ENCODE data around the gene PDE8B. TPM values are rescaled to one million over a fixed set of nuclear protein-coding genes. Genes with fewer than 3 reads are reported as not detected.

PDE8B gene
- polyA plus RNA-seq, 1 of the 3 experiments (the other 2 are of a cell fraction) = not detected

DNA sequence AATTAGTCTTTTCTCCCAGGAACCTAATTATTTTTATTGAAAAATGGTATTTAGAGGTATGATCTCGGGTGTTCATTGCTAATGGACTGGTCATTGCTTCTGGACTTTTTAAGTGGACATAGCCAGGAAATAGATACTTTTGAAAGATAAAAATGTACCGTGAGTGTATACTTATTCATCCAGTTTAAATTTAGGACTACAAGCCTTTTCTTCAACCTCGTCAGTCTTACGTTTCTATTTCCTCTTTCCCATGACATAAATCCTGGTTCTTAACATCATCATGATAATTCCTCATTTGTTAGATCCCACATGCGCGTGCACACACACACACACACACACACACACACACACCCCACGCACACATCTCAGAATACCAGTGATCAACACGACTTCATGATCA, 15.1 kb downstream of the PDE8B start:
- no peak overlapping the region for H3K4me3 ChIP-seq (ENCODE audit: low read depth in 2 of 2, low read length in 1 of 2)
- no peak overlapping the region for H3K4me2 ChIP-seq
- H2AFZ ChIP-seq (ENCODE audit: low read depth) = no peak overlapping the region
- ChIA-PET CTCF (no interaction called here), POLR2A (no interaction called here)
- no peaks in the 10 kb centered on the region for H3K9me3 ChIP-seq
- DNase-seq = no peak
- H3K36me3 ChIP-seq (replicated peaks in 1 of 2; ENCODE audit: control insufficient read depth in 1 of 2, insufficient read depth in 2 of 2, low read length in 1 of 2) = no peaks in the 10 kb centered on the region
- H4K20me1 ChIP-seq (ENCODE audit: insufficient read depth) = no peaks in the 10 kb centered on the region
- WGBS (ENCODE audit: low lambda C conversion rate) = 58% methylated on average over 8 of the region's 8 CpGs
- no peaks in the 10 kb centered on the region for H3K4me1 ChIP-seq (ENCODE audit: control insufficient read depth in 1 of 2, insufficient read depth in 2 of 2, low read depth in 1 of 2, low read length in 1 of 2)
- H3K79me2 ChIP-seq (ENCODE audit: insufficient read depth) = no peaks in the 10 kb centered on the region
- peaks cover 2% of the 10 kb centered on the region; the same call in 1 of the 2 replicates for H3K27me3 ChIP-seq (ENCODE audit: insufficient read depth)
- no peak overlapping the region for H3K27ac ChIP-seq (ENCODE audit: low read depth in 2 of 2, low read length in 1 of 2)
- no peaks in the 10 kb centered on the region for H3F3A ChIP-seq (replicated peaks; ENCODE audit: insufficient read depth)
- no peak for TF ChIP-seq YY1 (IDR thresholded peaks at IDR 0.05; ENCODE audit: low read depth)
- TF ChIP-seq, protein P1, sequence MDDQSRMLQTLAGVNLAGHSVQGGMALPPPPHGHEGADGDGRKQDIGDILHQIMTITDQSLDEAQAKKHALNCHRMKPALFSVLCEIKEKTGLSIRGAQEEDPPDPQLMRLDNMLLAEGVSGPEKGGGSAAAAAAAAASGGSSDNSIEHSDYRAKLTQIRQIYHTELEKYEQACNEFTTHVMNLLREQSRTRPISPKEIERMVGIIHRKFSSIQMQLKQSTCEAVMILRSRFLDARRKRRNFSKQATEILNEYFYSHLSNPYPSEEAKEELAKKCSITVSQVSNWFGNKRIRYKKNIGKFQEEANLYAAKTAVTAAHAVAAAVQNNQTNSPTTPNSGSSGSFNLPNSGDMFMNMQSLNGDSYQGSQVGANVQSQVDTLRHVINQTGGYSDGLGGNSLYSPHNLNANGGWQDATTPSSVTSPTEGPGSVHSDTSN (IDR thresholded peaks at IDR 0.05) = no peak
- no peak for TF ChIP-seq NFIC (IDR thresholded peaks at IDR 0.05; ENCODE audit: borderline replicate concordance)
- TF ChIP-seq TEAD4 (IDR thresholded peaks at IDR 0.05; ENCODE audit: borderline replicate concordance, insufficient read depth) = no peak
- TF ChIP-seq SIN3A (IDR thresholded peaks at IDR 0.05; ENCODE audit: borderline replicate concordance, low read depth, low read length) = no peak
- no peak for TF ChIP-seq CHD2 (IDR thresholded peaks at IDR 0.05; ENCODE audit: low read length, partially characterized antibody)
- TF ChIP-seq TCF12 (IDR thresholded peaks at IDR 0.05) = no peak
- no peak for TF ChIP-seq FOXM1 (IDR thresholded peaks at IDR 0.05; ENCODE audit: low read depth)
- no peak for TF ChIP-seq MEF2A (IDR thresholded peaks at IDR 0.05; ENCODE audit: borderline replicate concordance, low read depth)
- no peak for TF ChIP-seq REST (IDR thresholded peaks at IDR 0.05; ENCODE audit: low read depth, low read length)
- TF ChIP-seq USF2 (IDR thresholded peaks at IDR 0.05; ENCODE audit: borderline replicate concordance, low read depth, low read length) = no peak
- TF ChIP-seq USF1 (IDR thresholded peaks at IDR 0.05; ENCODE audit: borderline replicate concordance, low read depth) = no peak
- no peak for TF ChIP-seq EZH2phosphoT487 (IDR thresholded peaks at IDR 0.05; ENCODE audit: borderline replicate concordance, low read depth)
- no peak for TF ChIP-seq EP300 (IDR thresholded peaks at IDR 0.05; ENCODE audit: borderline replicate concordance in 1 of 2, low read depth in 1 of 2, low read length in 1 of 2)
- TF ChIP-seq GABPA (IDR thresholded peaks at IDR 0.05; ENCODE audit: low read depth) = no peak
- no peak for TF ChIP-seq RAD21 (IDR thresholded peaks at IDR 0.05; ENCODE audit: low read length)
- no peaks in the 10 kb centered on the region for H3K9me2 ChIP-seq
- H3K9ac ChIP-seq = no peak overlapping the region

All from SK-N-SH (cell line).